ENCODE data around the gene CARD14. TPM values are rescaled to one million over a fixed set of nuclear protein-coding genes. Genes with fewer than 3 reads are reported as not detected.
"Not testable (repeated sequence)": the region's sequence is repeated elsewhere in the genome, so short reads cannot be mapped to it uniquely, and the experiment has no call there.

Gene CARD14
- total RNA-seq, 1 donor from 2014 or later = 0.64 TPM

DNA sequence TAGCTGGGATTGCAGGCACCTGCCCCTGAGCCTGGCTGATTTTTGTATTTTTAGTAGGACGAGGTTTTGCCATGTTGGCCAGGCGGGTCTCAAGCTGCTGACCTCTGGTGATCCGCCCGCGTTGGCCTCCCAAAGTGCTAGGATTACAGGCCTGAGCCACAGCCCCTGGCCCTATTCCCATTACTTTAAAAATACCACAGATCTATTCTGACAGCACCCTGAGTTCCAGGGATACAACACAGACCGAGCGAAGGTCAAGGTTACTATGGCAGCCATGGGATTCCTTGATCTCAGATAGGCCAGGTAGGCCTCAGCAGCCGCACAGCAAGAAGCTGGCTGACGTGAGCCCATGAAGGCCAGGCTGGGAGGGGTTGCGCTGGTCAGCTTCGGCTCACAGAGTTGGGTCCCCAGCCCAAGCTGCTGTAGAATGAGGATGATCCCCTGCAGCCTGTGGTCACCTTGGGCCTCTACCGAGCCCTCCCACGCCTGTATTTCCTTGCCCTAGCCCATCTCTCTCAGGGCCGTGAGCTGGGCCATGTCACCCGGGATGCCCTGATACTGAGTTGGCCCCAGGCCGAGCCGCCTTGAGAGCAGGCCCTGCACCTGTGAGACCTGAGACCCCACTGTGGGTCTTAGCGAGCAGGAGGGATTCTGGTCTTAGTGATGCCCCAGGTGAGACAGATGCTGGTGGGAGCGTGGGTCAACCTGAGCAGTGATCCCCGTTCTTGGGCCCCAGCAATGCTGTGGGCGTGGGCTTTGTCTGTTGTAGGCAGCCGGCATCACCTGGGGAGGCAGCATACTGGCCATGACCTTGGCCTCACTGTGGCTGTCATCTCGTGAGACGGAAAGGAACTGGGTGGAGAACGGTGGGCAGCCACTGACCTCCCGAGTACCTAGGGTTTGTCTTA lies 74.0 kb downstream of the CARD14 start:
- no peak overlapping the region for H3K4me3 Mint-ChIP-seq (ENCODE audit: unreplicated experiment)
- no peaks in the 10 kb centered on the region for H3K4me1 Mint-ChIP-seq (ENCODE audit: unreplicated experiment)
- H3K9me3 Mint-ChIP-seq (ENCODE audit: unreplicated experiment) = no peaks in the 10 kb centered on the region
- H3K27me3 Mint-ChIP-seq (ENCODE audit: unreplicated experiment) = peaks cover 7% of the 10 kb centered on the region
- peaks cover 20% of the 10 kb centered on the region for H3K36me3 Mint-ChIP-seq (ENCODE audit: low read depth, unreplicated experiment)
- DNase-seq (ENCODE audit: low spot score) = no peak
- no peak overlapping the region for H3K27ac Mint-ChIP-seq (ENCODE audit: unreplicated experiment)
- TF ChIP-seq CTCF (IDR thresholded peaks at IDR 0.05; ENCODE audit: unreplicated experiment) = no peak

- not testable (repeated sequence) for H3K27ac Mint-ChIP-seq (ENCODE audit: unreplicated experiment); H3K4me1 Mint-ChIP-seq (ENCODE audit: unreplicated experiment); H3K9me3 Mint-ChIP-seq (ENCODE audit: unreplicated experiment)
These were observed 74.6 kb downstream of the CARD14 start for GRCh38 chr17:80244448-80244847.

DNA sequence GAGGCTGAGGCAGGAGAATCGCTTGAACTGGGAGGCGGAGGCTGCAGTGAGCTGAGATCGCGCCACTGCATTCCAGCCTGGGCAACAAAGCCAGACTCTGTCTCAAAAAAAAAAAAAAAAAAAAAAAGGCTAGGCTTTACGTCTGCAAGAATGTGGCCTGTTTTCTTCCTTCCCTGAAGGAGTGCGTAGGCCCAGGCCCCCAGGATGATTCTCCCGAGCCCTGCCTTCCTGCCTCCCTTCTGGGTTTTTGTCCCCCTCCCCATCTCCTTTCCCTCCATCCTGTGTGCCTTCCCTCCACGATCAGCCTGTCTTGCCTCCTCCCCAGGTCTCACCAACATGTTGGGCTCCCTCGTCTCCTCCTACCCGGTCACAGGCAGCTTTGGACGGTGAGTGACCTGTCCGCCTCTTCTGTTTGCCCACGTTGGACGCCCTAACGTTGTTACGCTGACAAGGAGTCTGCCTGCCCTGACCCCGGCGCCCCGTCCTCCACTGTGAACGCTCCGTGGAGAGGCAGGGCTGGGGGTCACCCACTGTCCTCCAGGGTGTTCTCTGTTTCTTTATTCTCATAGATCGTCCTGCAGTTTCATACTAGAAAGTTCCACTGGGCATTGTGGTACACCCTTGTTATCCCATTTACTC lies 75.2 kb downstream of the CARD14 start:
- peaks cover 7% of the 10 kb centered on the region for H3K27me3 Mint-ChIP-seq (ENCODE audit: unreplicated experiment)
- H3K4me1 Mint-ChIP-seq (ENCODE audit: unreplicated experiment) = no peaks in the 10 kb centered on the region
- no peak for DNase-seq (ENCODE audit: low spot score)
- no peak for TF ChIP-seq CTCF (IDR thresholded peaks at IDR 0.05; ENCODE audit: unreplicated experiment)
- H3K9me3 Mint-ChIP-seq (ENCODE audit: unreplicated experiment) = no peaks in the 10 kb centered on the region
- peak overlapping the region; percentile 34 for H3K4me3 Mint-ChIP-seq (ENCODE audit: unreplicated experiment)
- H3K36me3 Mint-ChIP-seq (ENCODE audit: low read depth, unreplicated experiment) = peaks cover 20% of the 10 kb centered on the region
- H3K27ac Mint-ChIP-seq (ENCODE audit: unreplicated experiment) = peak overlapping the region; percentile 57

More at GRCh38 chr17:80244448-80244847, 74.6 kb downstream of the CARD14 start:
- not testable (repeated sequence) for H3K27me3 Mint-ChIP-seq (ENCODE audit: unreplicated experiment); DNase-seq (ENCODE audit: low spot score); H3K4me3 Mint-ChIP-seq (ENCODE audit: unreplicated experiment)
- H3K36me3 Mint-ChIP-seq (ENCODE audit: low read depth, unreplicated experiment) = peaks cover 20% of the 10 kb centered on the region

- Mint-ChIP-seq H3K4me1 (ENCODE audit: unreplicated experiment) (no peaks in the 10 kb centered on the region), H3K27me3 (ENCODE audit: unreplicated experiment) (peaks cover 7% of the 10 kb centered on the region), H3K9me3 (ENCODE audit: unreplicated experiment) (no peaks in the 10 kb centered on the region), H3K4me3 (ENCODE audit: unreplicated experiment) (peak overlapping the region; percentile 34), H3K36me3 (ENCODE audit: low read depth, unreplicated experiment) (peaks cover 20% of the 10 kb centered on the region), H3K27ac (ENCODE audit: unreplicated experiment) (peak overlapping the region; percentile 57)
- TF ChIP-seq CTCF (IDR thresholded peaks at IDR 0.05; ENCODE audit: unreplicated experiment) = no peak
- no peak for DNase-seq (ENCODE audit: low spot score)
These were observed 75.9 kb downstream of the CARD14 start for GRCh38 chr17:80245566-80246265.

GRCh38 chr17:80246266-80246681 lies 76.4 kb downstream of the CARD14 start:
- peaks cover 7% of the 10 kb centered on the region for H3K27me3 Mint-ChIP-seq (ENCODE audit: unreplicated experiment)
- peak overlapping the region; percentile 81 for H3K4me3 Mint-ChIP-seq (ENCODE audit: unreplicated experiment)
- peak overlapping the region; percentile 53 for H3K27ac Mint-ChIP-seq (ENCODE audit: unreplicated experiment)
- peaks cover 19% of the 10 kb centered on the region for H3K36me3 Mint-ChIP-seq (ENCODE audit: low read depth, unreplicated experiment)
- H3K4me1 Mint-ChIP-seq (ENCODE audit: unreplicated experiment) = no peaks in the 10 kb centered on the region
- no peak for TF ChIP-seq CTCF (IDR thresholded peaks at IDR 0.05; ENCODE audit: unreplicated experiment)
- no peaks in the 10 kb centered on the region for H3K9me3 Mint-ChIP-seq (ENCODE audit: unreplicated experiment)
- no peak for DNase-seq (ENCODE audit: low spot score)

Data from endothelial cell (in vitro differentiated cells).